Stomach (tissue), 9 donors: Measurements from ENCODE around the gene CTNNA3. TPM values are rescaled to one million over a fixed set of nuclear protein-coding genes. Genes with fewer than 3 reads are reported as not detected.

ENCODE experiments used
- DNase-seq, 2 donors: peaks; one replicate each; pipeline versions ENCODE4 v3.0.0 to v3.0.0-alpha.2; 2013 to 2019
- H3K27ac ChIP-seq, 5 donors: fragments of 200-600 bp in 4 of 5; sonication (generic) in 4 of 5; one replicate each; pipeline ENCODE4 v1.5.1; 2013 to 2019; ENCODE audit warnings: mild to moderate bottlenecking in 1 of 5, moderate library complexity in 1 of 5
- H3K27me3 ChIP-seq, 3 donors: fragments of 200-600 bp; sonication (generic); one replicate each; pipeline ENCODE4 v1.5.1; 2017 to 2019; ENCODE audit warnings: mixed run types in 1 of 3
- H3K36me3 ChIP-seq, 4 donors: fragments of 200-600 bp; sonication (generic); 1 replicate in 3 of 4; 2 replicates in 1 of 4; pipeline ENCODE4 v1.5.1; 2016 to 2019
- H3K4me1 ChIP-seq, 4 donors: fragments of 200-600 bp; sonication (generic); one replicate each; pipeline ENCODE4 v1.5.1; 2016 to 2019
- H3K4me3 ChIP-seq, 4 donors: fragments of 200-600 bp; sonication (generic) in 3 of 4; one replicate each; pipeline ENCODE4 v1.5.1; 2016 to 2019; ENCODE audit warnings: mild to moderate bottlenecking in 1 of 4
- H3K9me3 ChIP-seq, 4 donors: fragments of 200-600 bp; sonication (generic); one replicate each; pipeline ENCODE4 v1.5.1; 2016 to 2019
- CTCF ChIP-seq, 7 experiments: fragments of 450-650 bp in 4 of 7; fragments of 200-600 bp in 3 of 7; sonication (generic) in 3 of 7; IDR thresholded peaks; one replicate each; pipeline ENCODE4 v1.5.1; 2016 to 2019; ENCODE audit warnings: antibody characterized with exemption in 7 of 7, control low read depth in 2 of 7, mild to moderate bottlenecking in 1 of 7
- EP300 ChIP-seq: sonication (generic); formaldehyde crosslinking; IDR thresholded peaks from one replicate; pipeline ENCODE4 v1.6.1; 2017; ENCODE audit warnings: antibody characterized with exemption
- POLR2A ChIP-seq, 4 donors: fragments of 450-650 bp; IDR thresholded peaks; one replicate each; pipeline ENCODE4 v1.6.1; 2016; ENCODE audit warnings: antibody characterized with exemption in 4 of 4, control low read depth in 2 of 4, mild to moderate bottlenecking in 1 of 4, moderate library complexity in 1 of 4
- POLR2AphosphoS5 ChIP-seq, 3 donors: sonication (generic); formaldehyde crosslinking; IDR thresholded peaks; one replicate each; pipeline ENCODE4 v1.6.1; 2016; ENCODE audit warnings: antibody characterized with exemption in 3 of 3
- WGBS, 5 donors: extraction: QIAGEN DNeasy Blood & Tissue Kit in 3 of 5; methylation state at CpG; one replicate each; pipeline versions ENCODE4 v1.1.5 to v1.1.7; 2013 to 2018; 5-methylcytosine and 5-hydroxymethylcytosine counted together
- intact Hi-C: fragments of 100-400 bp; cut with DNase I; formaldehyde crosslinking; loops from one replicate; pipeline ENCODE4 v1.15.1; 2023; ENCODE audit warnings: low total_unique reads
- polyA plus RNA-seq, 3 donors: library from polyadenylated mRNA; stranded (reverse); fragments of 200-250 nt; gene quantifications; one replicate each; pipeline ENCODE4 v1.2.3, GENCODE V29; 2013
- total RNA-seq, 5 donors: library from RNA; depleted of rRNA; stranded (reverse); fragments of >200 nt; gene quantifications; one replicate each; pipeline versions ENCODE4 v1.1.0 to v1.2.3, GENCODE V29; 2014 to 2016
- donor health status: healthy with polysubstance abuse.
- donor health status: Bipolar disorder and iron deficiency.
- donor health status: healthy.

The CTNNA3 gene
- total and polyA plus RNA-seq, 8 donors: 0.14 to 46.1 (median 12.9) TPM; not detected in 2

GRCh38 chr10:66307826-66308225 is 1388.2 kb downstream of the CTNNA3 start:
- no peak for TF ChIP-seq CTCF (IDR thresholded peaks at IDR 0.05)
- no peak for TF ChIP-seq EP300
- no peak for TF ChIP-seq POLR2A (IDR thresholded peaks at IDR 0.05)
- no peak for TF ChIP-seq POLR2AphosphoS5 (IDR thresholded peaks at IDR 0.05)

GRCh38 chr10:66301078-66301477 is 1394.9 kb downstream of the CTNNA3 start:
- Histone ChIP-seq H3K27me3 (no peaks in the 10 kb centered on the region), H3K4me3 (no peak overlapping the region), H3K9me3 (no peaks in the 10 kb centered on the region), H3K36me3 (no peaks in the 10 kb centered on the region), H3K4me1 (no peaks in the 10 kb centered on the region), H3K27ac (no peak overlapping the region)
- no peak for DNase-seq
- TF ChIP-seq EP300: no peak
- TF ChIP-seq POLR2A (IDR thresholded peaks at IDR 0.05): no peak
- TF ChIP-seq POLR2AphosphoS5 (IDR thresholded peaks at IDR 0.05): no peak
- no peak for TF ChIP-seq CTCF (IDR thresholded peaks at IDR 0.05)
- intact Hi-C loops: no loop called here
- WGBS, 5 donors: 67 to 81% (median 67%) methylated on average over 1 of the region's 1 CpG

More at GRCh38 chr10:66307826-66308225, 1388.2 kb downstream of the CTNNA3 start:
- no peaks in the 10 kb centered on the region for H3K27me3 ChIP-seq
- H3K4me3 ChIP-seq: no peak overlapping the region
- intact Hi-C loops: no loop called here
- no peaks in the 10 kb centered on the region for H3K36me3 ChIP-seq
- no peaks in the 10 kb centered on the region for H3K9me3 ChIP-seq
- no peak overlapping the region for H3K27ac ChIP-seq
- no peak for DNase-seq
- H3K4me1 ChIP-seq: no peaks in the 10 kb centered on the region

- intact Hi-C loops: no loop called here
- no peak for DNase-seq
- Histone ChIP-seq H3K36me3 (no peaks in the 10 kb centered on the region), H3K27me3 (no peaks in the 10 kb centered on the region), H3K4me3 (no peak overlapping the region), H3K9me3 (no peaks in the 10 kb centered on the region), H3K27ac (no peak overlapping the region), H3K4me1 (no peaks in the 10 kb centered on the region)
- TF ChIP-seq POLR2AphosphoS5 (IDR thresholded peaks at IDR 0.05) (no peak), POLR2A (IDR thresholded peaks at IDR 0.05) (no peak), EP300 (no peak), CTCF (IDR thresholded peaks at IDR 0.05) (no peak)
- WGBS, 5 donors: 59 to 71% (median 67%) methylated on average over 3 of the region's 3 CpGs
Measured at GRCh38 chr10:66295602-66296001, 1400.4 kb downstream of the CTNNA3 start.

GRCh38 chr10:66294538-66294937 is 1401.5 kb downstream of the CTNNA3 start:
- Histone ChIP-seq H3K4me3 (no peak overlapping the region), H3K27ac (no peak overlapping the region), H3K9me3 (no peaks in the 10 kb centered on the region), H3K36me3 (no peaks in the 10 kb centered on the region), H3K27me3 (no peaks in the 10 kb centered on the region), H3K4me1 (no peaks in the 10 kb centered on the region)
- intact Hi-C loops: no loop called here
- WGBS, 5 donors: 66 to 73% (median 70%) methylated on average over 3 of the region's 3 CpGs
- TF ChIP-seq POLR2AphosphoS5 (IDR thresholded peaks at IDR 0.05): no peak
- no peak for TF ChIP-seq CTCF (IDR thresholded peaks at IDR 0.05)
- TF ChIP-seq POLR2A (IDR thresholded peaks at IDR 0.05): no peak
- no peak for TF ChIP-seq EP300
- DNase-seq: no peak
